Endometrium (tissue), 2 donors: ENCODE data around the gene CNBD2.
"Not testable (repeated sequence)": the region's sequence is repeated elsewhere in the genome, so short reads cannot be mapped to it uniquely, and the experiment has no call there.

ENCODE experiments used
- FAIRE-seq: peaks from 2 replicates; lab custom pipeline; 2012; peaks lifted over from hg19 to GRCh38; lab: Jason Lieb, UNC
- donor health status: control.
- donor health status: control.

Gene CNBD2

GRCh38 chr20:35967979-35968640, at the start of gene CNBD2:
Gene CNBD2, plus strand, starts transcription at chr20:35968590. Its CDS starts 173 bp downstream, at chr20:35968763.
- no peak for FAIRE-seq

DNA sequence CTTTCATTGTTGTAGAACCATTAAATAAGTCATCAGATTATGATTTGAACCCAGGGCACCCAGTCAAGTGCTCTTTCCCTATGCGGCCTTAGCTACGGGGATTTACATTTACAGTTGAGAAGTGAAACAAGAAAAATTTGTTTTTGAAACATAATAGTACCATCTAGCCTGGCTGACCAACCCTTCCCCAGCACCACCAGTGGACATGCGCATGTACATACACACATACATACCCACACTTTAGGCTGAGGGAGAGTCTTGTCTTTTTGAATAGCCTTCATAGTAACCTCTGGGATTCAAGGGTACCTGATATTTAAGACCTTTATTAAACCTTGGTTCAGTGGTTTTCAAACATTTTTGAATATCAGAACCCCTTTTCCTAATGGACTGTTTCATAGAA, 47.9 kb upstream of the CNBD2 start:
- FAIRE-seq = no peak

DNA sequence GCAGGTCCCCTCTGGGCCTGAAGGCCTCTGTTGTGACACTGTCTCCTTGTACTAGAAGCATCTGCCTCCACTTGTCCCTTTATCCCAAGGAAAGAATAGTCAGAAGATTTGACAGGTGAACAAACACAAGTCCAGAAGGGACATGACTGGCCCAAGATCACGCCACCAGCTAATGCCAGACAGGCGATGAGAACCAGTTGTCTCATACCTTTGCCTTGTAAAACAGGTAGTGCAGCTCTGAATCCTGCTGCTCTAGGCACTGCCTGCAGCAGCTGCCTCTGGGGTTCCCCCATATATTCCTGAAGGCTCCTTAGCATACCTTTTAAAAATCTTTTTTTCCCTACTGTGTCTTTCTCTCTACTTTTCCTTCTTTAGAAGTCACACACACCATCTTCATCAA, 39.1 kb upstream of the CNBD2 start:
- no peak for FAIRE-seq

DNA sequence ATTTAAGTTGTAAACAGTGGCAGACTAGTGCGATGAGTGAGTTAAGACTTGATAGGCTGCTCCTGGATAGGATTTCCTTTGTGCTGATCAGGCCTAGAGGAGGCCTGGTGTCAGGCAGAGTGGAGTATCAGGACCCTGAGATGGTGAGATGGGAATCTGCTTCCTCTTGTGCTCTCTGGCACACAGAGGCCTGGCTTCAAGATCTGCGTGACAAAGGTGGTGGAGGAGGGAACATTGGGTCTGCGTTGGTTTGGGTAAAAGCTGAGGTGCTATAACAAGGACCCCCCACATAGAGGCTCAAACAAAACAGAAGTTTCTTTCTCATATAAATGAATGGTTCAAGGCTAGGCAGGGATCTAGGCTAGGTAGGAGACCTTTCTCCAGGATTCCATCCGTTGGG, 34.3 kb upstream of the CNBD2 start:
- FAIRE-seq = no peak

GRCh38 chr20:35939264-35939663, 29.1 kb upstream of the CNBD2 start:
- no peak for FAIRE-seq

DNA sequence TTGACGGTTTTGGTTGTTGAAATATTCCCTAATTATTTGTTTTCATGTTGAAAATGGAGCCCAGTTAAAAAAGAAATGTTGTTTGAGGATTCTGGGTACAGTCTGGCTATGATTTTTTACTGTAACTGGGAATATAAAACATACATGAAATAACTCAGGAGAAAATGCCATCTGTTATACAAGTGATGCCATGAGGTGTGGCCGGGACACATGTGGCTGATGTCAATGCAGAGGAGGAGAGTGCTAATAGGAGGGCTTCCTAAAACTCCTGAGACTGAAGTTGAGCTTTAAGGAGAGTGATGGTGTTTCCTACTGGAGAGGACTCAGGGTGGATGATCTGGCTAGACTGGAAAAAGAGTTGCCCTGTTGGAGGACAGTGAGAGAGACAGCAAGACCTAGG, 26.8 kb upstream of the CNBD2 start:
- no peak for FAIRE-seq

- no peak for FAIRE-seq
These were observed 26.1 kb upstream of the CNBD2 start for GRCh38 chr20:35942243-35942642.

GRCh38 chr20:35947489-35947888, 20.9 kb upstream of the CNBD2 start:
- FAIRE-seq = no peak

DNA sequence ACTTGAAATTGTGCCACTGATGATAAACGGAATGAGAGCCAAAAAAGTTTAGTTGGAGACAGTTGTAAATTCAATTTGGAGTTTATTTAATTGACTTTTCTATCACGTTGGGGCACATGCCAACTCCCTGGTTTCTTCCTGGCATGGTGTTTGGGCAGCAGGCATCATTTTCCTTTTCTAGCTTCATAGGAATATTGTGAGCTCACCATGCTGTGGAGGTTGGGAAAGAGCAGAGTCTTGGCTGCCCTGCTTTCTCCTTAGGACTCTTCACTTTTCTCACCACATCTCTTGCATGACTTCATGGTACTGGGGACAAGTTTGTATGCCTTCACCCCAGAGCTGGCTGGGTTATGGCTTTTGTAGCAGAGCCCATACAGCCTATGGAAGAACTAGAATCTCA, 20.5 kb upstream of the CNBD2 start:
- FAIRE-seq = no peak

DNA sequence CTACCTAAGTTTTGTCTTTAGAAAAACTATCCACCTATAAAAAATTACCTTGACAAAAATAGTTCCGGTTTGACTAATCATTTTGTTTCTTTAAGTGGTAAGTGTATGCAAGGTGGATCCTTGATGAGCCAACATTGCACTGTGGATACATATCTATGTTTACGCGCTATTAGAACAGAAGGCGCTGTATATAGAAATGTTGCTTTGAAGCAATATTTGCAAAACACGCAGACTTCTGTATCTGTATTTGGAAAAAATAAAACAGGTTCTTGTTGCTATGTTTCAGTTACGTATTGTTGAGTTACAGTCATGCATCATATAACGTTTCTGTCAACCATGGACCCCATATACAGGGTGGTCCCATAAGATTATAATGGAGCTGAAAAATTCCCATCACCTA, 18.3 kb upstream of the CNBD2 start:
- no peak for FAIRE-seq

DNA sequence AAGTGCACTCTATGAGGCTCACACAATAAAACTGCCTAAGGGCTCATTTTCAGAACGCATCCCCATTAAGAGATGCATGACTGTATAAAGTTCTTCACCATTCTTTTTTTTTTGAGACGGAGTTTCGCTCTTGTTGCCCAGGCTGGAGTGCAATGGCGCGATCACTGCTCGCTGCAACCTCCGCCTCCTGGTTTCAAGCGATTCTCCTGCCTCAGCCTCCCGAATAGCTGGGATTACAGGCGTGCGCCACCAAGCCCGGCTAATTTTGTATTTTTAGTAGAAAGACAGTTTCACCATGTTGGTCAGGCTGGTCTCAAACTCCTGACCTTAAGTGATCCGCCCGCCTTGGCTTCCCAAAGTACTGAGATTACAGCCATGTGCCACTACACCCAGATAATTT, 16.3 kb upstream of the CNBD2 start:
- not testable (repeated sequence) for FAIRE-seq

DNA sequence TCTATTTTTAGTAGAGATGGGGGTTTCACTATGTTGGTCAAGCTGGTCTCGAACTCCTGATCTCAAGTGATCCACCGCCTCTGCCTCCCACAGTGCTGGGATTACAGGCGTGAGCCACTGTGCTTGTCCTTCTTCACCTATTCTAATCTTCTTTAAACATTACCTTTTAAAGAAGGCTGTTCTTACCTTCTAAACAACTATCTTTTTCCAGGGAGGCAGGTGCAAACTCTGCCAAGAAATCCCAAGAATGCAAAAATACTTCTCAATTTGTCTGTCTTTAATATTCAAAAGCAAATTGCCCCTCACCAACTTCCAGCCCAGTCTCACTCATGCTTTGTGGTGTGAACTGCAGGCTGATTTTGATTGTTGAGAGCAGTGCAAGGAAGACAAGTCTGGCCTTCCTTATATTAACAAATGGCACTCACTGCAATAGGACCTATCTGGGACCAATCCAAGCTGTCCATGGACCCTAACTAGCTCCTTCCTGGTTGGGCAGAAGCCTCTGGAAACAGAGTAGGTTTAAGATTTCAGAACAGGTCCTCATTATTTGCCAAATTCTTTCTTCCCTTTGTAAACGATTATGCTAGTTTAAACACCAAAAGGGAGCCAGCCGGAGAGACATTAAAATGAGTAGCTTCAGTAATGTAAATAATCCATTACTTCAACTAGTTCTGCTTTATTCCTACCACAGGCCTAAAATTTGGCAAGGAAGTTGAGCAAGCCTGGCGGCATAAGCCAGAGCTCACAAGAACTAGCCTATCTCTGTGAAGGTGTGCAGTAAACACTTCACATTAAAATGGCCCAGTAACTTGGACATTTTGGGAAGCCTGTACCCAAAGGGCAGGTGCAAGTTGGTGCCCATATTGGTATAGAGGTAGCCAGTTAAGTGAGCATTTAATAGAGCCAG, 15.7 kb upstream of the CNBD2 start:
- no peak for FAIRE-seq

DNA sequence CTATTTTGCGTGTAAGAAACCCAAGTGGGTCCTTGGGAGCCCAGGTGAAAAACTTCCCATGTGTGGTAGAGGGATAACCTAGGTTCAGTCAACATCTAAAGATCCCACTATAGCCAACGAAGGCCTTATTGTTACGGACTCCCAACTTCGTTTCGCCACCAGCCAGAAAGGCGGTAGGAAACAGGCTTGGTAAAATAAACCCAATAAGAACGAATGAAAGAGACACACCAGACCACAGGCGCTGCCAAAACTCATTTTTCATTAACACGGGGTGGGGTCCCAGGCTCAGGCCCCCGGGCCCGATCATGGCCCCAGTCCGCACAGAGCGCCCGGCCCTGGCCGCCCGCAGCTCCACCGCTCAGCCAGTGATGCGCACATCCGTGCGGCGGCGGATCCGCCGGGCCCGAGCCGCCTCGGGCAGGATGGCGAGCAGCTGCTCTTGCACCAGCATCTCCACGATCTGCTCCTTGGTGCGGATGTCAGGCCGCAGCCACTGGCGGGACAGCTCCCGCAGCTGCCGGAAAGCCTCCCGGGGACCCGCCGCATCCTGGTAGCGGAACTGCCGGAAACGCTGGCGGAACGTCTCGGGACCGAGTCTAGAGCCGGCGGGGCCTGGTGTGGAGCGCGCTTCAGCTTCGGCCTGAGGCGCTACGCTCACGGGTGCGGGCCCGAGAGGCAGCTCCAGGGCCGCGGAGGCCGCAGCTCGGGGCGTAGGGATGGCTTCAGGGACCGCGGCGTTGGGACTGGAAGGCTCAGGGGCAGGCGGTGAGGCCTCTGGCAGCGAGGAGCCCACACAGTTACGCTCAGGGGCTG, 14.8 kb upstream of the CNBD2 start:
- no peak for FAIRE-seq

DNA sequence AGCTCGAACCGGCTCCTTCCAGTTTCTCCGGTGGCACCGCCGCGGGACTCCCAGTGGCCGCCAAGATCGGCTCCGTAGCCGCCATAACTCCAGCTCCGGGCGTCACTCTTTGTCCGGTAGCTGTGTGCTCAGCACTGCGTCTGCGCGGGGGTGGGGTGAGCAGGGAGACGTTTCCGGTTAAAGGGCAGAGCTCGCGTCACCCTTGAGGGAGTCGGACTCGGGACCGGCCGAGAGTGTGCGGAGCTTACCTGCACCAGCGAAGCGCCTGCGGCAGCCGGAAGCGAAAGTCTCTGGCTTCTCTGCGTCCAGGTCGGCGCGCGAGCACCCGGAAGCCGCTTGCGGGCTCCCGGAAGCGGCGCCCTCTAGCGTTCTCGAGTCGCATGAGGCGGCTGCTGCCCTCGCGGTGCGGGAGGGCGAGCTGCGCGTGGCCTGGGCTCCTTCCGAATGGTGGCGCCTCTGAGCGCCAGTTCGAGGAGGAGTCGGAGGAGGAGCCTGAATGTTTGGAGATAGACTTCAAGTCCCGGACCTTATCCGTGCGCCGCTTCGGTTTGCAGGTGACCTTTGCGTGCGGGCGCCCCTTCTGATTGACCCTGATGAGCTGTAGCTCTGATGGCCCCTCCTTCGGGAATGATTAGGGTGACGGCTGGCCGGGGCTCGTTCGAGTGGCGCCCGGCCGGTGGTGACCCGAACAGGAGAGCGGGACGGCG, 14.0 kb upstream of the CNBD2 start, which contains the start of gene SCAND1:
Gene SCAND1, minus strand, starts transcription at position 303 of the 707 bp plus-strand sequence. Its CDS starts 218 bp downstream, at position 85.
- FAIRE-seq = peak; percentile 76

- FAIRE-seq = no peak
These were observed 13.5 kb upstream of the CNBD2 start for GRCh38 chr20:35954907-35955251.

GRCh38 chr20:35956616-35957015, 11.8 kb upstream of the CNBD2 start:
- FAIRE-seq = no peak

- not testable (repeated sequence) for FAIRE-seq
These were observed 9.1 kb upstream of the CNBD2 start for GRCh38 chr20:35959291-35959690.

DNA sequence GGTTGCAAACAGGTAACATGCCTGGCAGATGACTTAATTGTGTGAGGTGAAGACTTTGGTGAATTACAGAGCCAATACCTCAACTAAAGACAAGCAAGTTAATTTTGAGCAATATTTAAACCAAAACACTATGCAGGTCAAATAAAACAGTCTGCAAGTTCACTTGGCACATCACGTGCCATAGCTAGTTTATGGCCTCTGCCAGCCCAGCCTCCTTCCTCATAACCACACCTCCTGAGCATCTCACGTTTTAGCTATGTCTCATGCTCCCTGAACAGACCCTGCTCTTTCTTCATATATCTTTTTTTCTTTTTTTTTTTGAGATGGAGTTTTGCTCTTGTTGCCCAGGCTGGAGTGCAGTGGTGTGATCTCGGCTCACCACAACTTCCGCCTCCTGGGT, 4.5 kb upstream of the CNBD2 start:
- no peak for FAIRE-seq

DNA sequence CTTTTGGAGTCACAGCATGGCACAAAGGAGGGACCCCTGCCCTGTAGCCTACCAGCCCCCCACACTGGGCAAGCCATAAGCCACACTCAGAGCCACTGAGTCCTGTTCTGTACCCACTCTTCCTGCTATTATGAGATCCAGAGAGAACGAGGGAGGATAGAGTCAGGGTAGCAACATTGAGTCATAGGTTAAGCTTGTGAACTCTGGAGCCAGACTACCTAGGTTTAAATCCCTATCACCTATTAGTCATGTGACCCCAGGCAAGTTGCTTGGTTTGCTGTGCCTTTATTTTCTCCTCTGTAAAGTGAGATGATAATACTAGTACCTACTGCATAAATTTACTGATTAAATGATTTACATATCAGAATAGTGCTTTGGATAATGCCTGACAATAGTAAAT, 540 bp downstream of the CNBD2 start:
- FAIRE-seq = no peak

- FAIRE-seq = no peak
These were observed 3.6 kb downstream of the CNBD2 start for GRCh38 chr20:35971981-35972380.

DNA sequence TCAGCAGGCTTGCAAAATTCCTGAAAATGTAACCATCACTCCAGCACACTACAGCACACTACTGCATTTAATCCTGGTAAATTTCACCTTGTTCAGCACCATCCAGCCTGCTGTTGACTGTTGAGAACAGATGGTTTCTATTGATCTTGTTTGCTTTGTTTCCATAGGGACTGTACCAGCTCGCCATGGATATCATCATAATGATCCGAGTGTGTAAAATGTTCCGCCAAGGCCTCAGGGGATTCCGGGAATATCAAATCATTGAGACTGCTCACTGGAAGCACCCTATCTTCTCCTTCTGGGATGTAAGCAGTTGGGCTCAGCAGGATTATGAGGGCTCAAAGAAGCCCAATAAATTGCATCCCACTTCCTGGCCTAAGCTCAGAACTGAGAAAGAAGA, 4.1 kb downstream of the CNBD2 start:
- no peak for FAIRE-seq

GRCh38 chr20:35974256-35974655, 5.9 kb downstream of the CNBD2 start:
- FAIRE-seq = no peak
